Activated naive CD8-positive, alpha-beta T cell treated with anti-CD3 and anti-CD28 coated beads, Interleukin-2, amount 50 U/mL, for 24 hours (primary cell): ENCODE measurements around the gene BRD3OS.

ENCODE experiments used
- ATAC-seq: fragments of 150-1000 bp; cut with Tn5 transposase; one replicate; pipeline ENCODE4 v1.10.0; 2021
- DNase-seq: peaks from one replicate; pipeline ENCODE4 v3.0.0; 2021
- H3K27ac Mint-ChIP-seq: one replicate; pipeline ENCODE4 v1.8.0; 2021; ENCODE audit warnings: mild to moderate bottlenecking, mixed read lengths
- H3K27me3 Mint-ChIP-seq: one replicate; pipeline ENCODE4 v1.8.0; 2021; ENCODE audit warnings: mixed read lengths
- H3K36me3 Mint-ChIP-seq: one replicate; pipeline ENCODE4 v1.8.0; 2021; ENCODE audit warnings: low read depth, mixed read lengths
- H3K4me1 Mint-ChIP-seq: one replicate; pipeline ENCODE4 v1.8.0; 2021; ENCODE audit warnings: mixed read lengths
- H3K4me3 Mint-ChIP-seq: one replicate; pipeline ENCODE4 v1.8.0; 2021; ENCODE audit warnings: mild to moderate bottlenecking, moderate library complexity, mixed read lengths
- H3K9me3 Mint-ChIP-seq: one replicate; pipeline ENCODE4 v1.8.0; 2021; ENCODE audit warnings: mixed read lengths

Gene BRD3OS

DNA sequence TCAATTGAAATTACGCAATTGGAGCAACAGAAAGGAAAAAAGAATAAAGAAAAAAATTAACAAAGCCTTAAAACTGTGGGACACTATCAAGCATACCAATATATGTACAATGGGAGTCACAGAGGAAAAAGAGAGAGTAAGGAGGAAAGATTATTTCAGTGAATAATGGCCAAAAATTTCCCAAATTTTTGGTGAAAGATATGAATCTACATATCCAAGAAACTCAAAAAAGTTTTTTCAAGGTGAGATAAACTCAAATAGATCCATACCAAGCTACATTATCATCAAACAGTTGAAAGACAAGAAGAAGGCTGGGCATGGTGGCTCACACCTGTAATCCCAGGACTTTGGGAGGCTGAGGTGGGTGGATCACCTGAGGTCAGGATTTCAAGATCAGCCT, 51.4 kb downstream of the BRD3OS start:
- no peak overlapping the region for H3K27ac Mint-ChIP-seq
- DNase-seq (no peak), ATAC-seq (no peak)
- no peaks in the 10 kb centered on the region for H3K4me1 Mint-ChIP-seq
- peaks cover 5% of the 10 kb centered on the region for H3K36me3 Mint-ChIP-seq
- peaks cover 16% of the 10 kb centered on the region for H3K9me3 Mint-ChIP-seq
- peaks cover 5% of the 10 kb centered on the region for H3K27me3 Mint-ChIP-seq
- H3K4me3 Mint-ChIP-seq = no peak overlapping the region
